M059J (cell line): Measurements from ENCODE around the gene MCOLN1. TPM values are rescaled to one million over a fixed set of nuclear protein-coding genes. Genes with fewer than 3 reads are reported as not detected.
A peak's percentile ranks its signal among the peaks of the same experiment; 100 is the strongest.
"Not testable (repeated sequence)": the region's sequence is repeated elsewhere in the genome, so short reads cannot be mapped to it uniquely, and the experiment has no call there.

ENCODE experiments used
- DNase-seq: peaks from one replicate; pipeline ENCODE4 v3.0.0-alpha.2; 2012; ENCODE audit warnings: low read depth
- total RNA-seq: library from RNA; depleted of rRNA; stranded (reverse); fragments of >200 nt; shearing (Covaris generic); gene quantifications from 2 replicates; pipeline ENCODE4 v1.2.3, GENCODE V29; 2014; rRNA removed

Gene MCOLN1
- total RNA-seq, 1 experiment from 2014 or later, result 7.8 TPM

DNA sequence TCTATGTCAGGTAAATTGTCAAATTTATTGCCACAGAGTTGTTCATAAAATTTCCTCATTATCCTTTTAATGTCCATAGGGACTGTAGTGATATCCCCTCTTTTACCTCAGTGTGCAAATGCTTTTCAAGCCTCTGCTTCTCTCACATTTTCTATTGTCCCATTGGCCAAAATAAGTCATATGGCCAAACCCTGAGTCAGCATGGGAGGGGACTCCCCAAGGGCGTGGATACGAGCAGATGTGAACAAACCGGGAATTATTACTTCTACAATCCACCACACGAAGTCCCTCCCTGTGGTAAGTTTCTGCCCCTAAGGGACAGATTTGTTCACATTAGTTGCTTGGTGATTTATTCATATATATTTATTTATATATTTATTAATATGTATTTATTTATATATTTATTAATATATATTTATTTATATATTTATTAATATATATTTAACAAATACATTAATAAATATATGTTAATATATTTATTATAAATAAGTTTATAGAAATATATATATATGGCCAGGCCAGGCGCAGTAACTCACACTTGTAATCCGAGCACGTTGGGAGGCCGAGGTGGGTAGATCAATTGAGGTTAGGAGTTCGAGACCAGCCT is 53.1 kb downstream of the MCOLN1 start:
- DNase-seq, result peak; percentile 18

GRCh38 chr19:7577422-7577821 is 55.0 kb downstream of the MCOLN1 start:
- DNase-seq, result not testable (repeated sequence)

GRCh38 chr19:7578127-7578526 is 55.7 kb downstream of the MCOLN1 start:
- DNase-seq, result no peak

- DNase-seq, result no peak
Measured at GRCh38 chr19:7579182-7579581, 56.8 kb downstream of the MCOLN1 start.

DNA sequence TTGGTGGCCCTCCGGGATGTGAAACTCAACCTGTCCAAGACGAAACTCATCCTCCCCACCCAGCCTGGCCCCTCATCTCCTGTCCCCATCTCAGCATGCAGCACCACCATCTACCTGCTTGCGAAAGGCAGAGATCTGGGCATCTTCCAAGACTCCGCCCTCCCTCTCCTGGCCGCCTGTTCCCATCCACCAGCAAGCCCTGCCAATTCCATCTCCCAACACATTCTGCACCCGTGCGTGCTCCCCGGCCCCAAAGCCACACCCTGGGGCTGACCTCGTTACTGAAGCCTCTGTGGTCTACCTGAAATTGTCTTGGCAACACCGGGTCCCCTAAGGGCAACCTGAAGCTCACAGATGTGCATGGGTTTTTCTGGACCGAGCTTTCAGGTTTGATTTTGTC is 60.0 kb downstream of the MCOLN1 start:
- no peak for DNase-seq

Other genes with a start within 250 kb of the MCOLN1 start
- gene INSR, start 228.2 kb upstream of the MCOLN1 start, total RNA-seq, result 0.37 and 1.6 TPM in 2 replicates
- gene ARHGEF18, start 173.7 kb upstream of the MCOLN1 start, total RNA-seq, result 27.7 and 54.2 TPM in 2 replicates
- gene PEX11G, start 33.6 kb upstream of the MCOLN1 start, total RNA-seq, result 0.20 and 0.74 TPM in 2 replicates
- 27.2 and 55.4 TPM in 2 replicates for gene ZNF358, start 6.5 kb upstream of the MCOLN1 start, total RNA-seq
- gene PNPLA6, start 13.1 kb downstream of the MCOLN1 start, total RNA-seq, result 46.3 and 86.0 TPM in 2 replicates
- gene CAMSAP3, start 73.2 kb downstream of the MCOLN1 start, total RNA-seq, result 0.15 TPM in 1 of 2 replicates, not detected in the other
- 26.0 and 38.5 TPM in 2 replicates for gene XAB2, start 106.9 kb downstream of the MCOLN1 start, total RNA-seq
- gene PET100, start 107.2 kb downstream of the MCOLN1 start, total RNA-seq, result 54.8 and 67.8 TPM in 2 replicates
- gene PCP2, start 111.1 kb downstream of the MCOLN1 start, total RNA-seq, result not detected in 2 replicates
- 0.30 and 2.8 TPM in 2 replicates for gene STXBP2, start 114.5 kb downstream of the MCOLN1 start, total RNA-seq
- gene RETN, start 146.4 kb downstream of the MCOLN1 start, total RNA-seq, result not detected in 2 replicates
- gene MCEMP1, start 154.5 kb downstream of the MCOLN1 start, total RNA-seq, result not detected in 2 replicates
- gene TRAPPC5, start 158.2 kb downstream of the MCOLN1 start, total RNA-seq, result 89.9 and 101 TPM in 2 replicates
- not detected in 2 replicates for gene FCER2, start 179.5 kb downstream of the MCOLN1 start, total RNA-seq
- not detected in 2 replicates for gene CLEC4G, start 209.5 kb downstream of the MCOLN1 start, total RNA-seq
- not detected in 2 replicates for gene CD209, start 224.9 kb downstream of the MCOLN1 start, total RNA-seq
- not detected in 2 replicates for gene CLEC4M, start 240.6 kb downstream of the MCOLN1 start, total RNA-seq